Gastrocnemius medialis (tissue), 4 donors: ENCODE data around the gene ARHGAP42.

ENCODE experiments used
- CTCF ChIP-seq, 5 experiments: fragments of 450-650 bp in 3 of 5; fragments of 200-600 bp in 2 of 5; sonication (generic) in 2 of 5; IDR thresholded peaks in 4 of 5; conservative IDR thresholded peaks in 1 of 5; 1 replicate in 4 of 5; 2 replicates in 1 of 5; pipeline ENCODE4 v1.5.1; 2016 to 2019; ENCODE audit warnings: antibody characterized with exemption in 5 of 5, mild to moderate bottlenecking in 3 of 5, moderate library complexity in 3 of 5
- POLR2A ChIP-seq, 2 donors: fragments of 450-650 bp; IDR thresholded peaks; one replicate each; pipeline ENCODE4 v1.6.1; 2017; ENCODE audit warnings: antibody characterized with exemption in 2 of 2, mild to moderate bottlenecking in 2 of 2, moderate library complexity in 2 of 2

- no peak for TF ChIP-seq POLR2A (IDR thresholded peaks at IDR 0.05)
- TF ChIP-seq CTCF (IDR thresholded peaks at IDR 0.05 in 4 of 5, conservative IDR thresholded peaks at IDR 0.05 in 1 of 5) = no peak
Measured at GRCh38 chr11:100677796-100678195, 9.3 kb upstream of the ARHGAP42 start.
